Mammary epithelial cell (primary cell): Measurements from ENCODE around the gene HSDL1.

Source experiments
- CTCF ChIP-seq, 2 donors: IDR thresholded peaks in 1 of 2; conservative IDR thresholded peaks in 1 of 2; 2 replicates each; pipeline ENCODE4 v1.5.1; 2011 to 2012; ENCODE audit warnings: inconsistent platforms in 2 of 2, low read length in 2 of 2, mild to moderate bottlenecking in 2 of 2, control low read depth in 1 of 2, low read depth in 1 of 2; ENCODE audit not compliant: insufficient read depth in 1 of 2; ENCODE audit errors: extremely low read depth in 1 of 2
- EZH2 ChIP-seq: IDR thresholded peaks from 2 replicates; pipeline ENCODE4 v1.6.1; 2012; ENCODE audit warnings: low read length, inconsistent platforms, borderline replicate concordance

GRCh38 chr16:84191466-84191865 lies 46.5 kb upstream of the HSDL1 start:
- TF ChIP-seq EZH2 (no peak), CTCF (conservative IDR thresholded peaks at IDR 0.05 in 1 of 2, IDR thresholded peaks at IDR 0.05 in 1 of 2; ENCODE audit: extremely low read depth in 1 of 2, insufficient read depth in 1 of 2, low read depth in 1 of 2, low read length in 2 of 2) (no peak)
